GM18507 (cell line): ENCODE data around the gene GPR27.

Experiments used
- DNase-seq: peaks from one replicate; pipeline ENCODE4 v3.0.0; 2011; ENCODE audit warnings: low read depth; ENCODE audit not compliant: insufficient read length; ENCODE audit errors: extremely low spot score
- FAIRE-seq: peaks from 2 replicates; lab custom pipeline; 2011; peaks lifted over from hg19 to GRCh38; lab: Jason Lieb, UNC

Gene GPR27

DNA sequence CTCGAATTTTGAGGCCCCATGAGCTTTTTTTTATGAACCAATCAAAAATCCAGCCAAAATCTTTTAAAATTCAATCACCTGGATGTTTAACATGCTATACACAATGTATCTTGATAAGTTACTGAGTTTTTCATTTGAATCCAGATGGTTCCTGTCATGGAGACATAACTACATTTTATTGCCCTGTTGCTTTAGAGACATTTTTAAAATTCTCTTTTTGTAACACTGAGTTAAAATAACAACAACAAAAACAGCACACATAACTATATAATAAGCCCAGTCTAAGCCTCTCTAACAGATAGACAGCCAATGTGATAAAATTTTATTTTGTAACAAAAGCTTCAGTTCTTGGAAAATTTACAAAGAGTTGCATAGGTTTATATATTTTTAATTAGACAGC is 29.5 kb downstream of the GPR27 start:
- no peak for DNase-seq
- FAIRE-seq: no peak

DNA sequence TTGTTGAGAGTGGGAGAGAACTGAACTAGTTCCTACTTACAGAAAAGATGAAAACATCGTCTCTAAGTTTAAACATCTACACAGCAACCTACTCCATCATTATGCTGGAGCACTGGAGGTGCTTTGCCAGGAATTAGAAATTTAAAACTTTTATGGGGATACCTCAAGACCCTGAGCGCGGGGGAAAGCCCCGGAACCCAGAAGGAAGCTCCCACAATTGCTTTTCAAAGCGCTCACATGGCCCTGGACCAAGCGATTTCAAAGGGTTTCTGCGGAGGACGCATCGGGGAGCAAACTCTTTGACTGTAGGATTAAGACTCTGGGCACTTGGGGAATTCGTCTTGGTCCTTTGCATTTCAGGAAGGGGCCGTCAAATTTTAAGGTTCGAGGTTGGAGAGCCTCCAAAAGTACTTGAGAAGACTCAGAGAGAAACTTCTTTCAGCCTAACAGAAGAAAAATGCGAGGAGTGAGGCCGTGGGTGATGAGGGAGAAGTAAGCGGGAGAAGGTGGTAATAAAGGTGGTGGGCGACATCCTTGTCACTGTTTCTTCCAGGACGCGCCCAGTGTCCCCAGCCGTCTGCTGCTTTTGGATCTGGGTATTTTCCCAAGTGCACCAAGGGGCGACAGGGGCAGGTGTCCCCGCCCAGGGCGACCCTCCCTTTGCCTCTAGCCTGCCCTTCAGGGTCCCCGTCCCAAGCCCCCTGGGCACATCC is 30.7 kb downstream of the GPR27 start:
- DNase-seq (no peak), FAIRE-seq (no peak)

DNA sequence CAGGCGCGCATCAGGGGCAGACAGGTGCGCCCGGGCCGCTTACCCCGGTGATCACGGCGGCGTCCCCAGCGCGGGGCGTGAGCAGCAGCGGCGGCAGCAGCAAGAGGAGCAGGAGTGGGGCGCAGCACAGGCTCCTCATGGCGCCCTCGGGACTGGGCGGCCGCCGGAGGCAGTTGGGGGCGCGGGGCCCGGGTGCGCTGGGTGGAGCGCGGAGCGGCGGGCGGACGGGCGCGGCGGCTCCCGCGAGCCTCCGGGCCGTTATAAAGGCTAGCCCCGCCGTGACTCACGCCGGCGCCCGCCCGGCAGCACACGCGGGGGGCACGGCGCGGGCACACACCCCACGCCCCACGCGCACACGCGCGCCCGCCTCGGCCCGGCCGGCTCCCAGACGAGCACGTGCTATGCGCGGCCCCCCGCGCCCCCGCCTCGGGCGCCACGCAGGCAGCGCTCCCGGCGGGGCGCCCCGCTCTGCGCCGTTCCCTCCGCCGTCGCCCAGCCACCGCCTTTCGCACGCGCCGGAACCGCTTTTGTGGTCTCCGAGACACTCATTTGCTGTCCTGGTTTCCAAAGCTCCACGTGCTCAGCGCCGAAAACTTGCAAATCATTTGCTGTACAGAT is 31.4 kb downstream of the GPR27 start, which contains the start of gene PROK2:
Gene PROK2 (minus strand): TSS at position 235 of the 618 bp plus-strand sequence. CDS start 96 bp downstream, at position 139.
- DNase-seq (no peak), FAIRE-seq (no peak)

DNA sequence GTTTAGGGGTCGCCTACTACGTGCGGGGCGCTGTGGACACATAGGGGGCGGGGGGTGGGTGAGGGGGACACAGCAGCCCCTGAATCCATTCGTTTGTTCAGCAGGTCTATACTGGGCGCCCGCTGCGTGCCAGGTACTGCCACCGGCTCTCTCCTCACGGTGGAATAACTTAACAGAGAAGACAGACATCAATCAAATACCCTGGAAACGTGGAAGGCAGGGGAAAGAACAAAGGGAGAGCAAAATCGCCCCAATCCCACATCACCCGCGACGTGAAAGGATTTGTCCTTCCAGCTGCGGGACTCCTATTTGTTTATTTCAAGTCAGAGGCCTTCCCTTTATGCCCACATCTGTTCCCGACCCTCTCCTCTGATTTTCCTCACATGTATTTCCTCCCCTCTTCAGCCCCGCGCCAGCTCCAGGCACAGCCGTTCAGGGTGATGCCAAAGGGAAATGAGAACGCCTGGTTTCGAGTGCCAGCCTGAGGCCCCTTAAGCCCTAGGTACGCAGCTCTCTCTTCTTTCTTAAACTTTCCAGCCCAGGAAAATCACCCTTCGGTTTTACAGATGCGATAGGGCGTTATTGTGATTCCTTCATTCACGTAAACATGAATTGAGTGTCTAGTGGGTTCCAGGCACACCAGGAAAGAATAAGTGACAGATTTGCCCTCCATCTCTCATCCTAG is 32.0 kb downstream of the GPR27 start:
- DNase-seq: no peak

DNA sequence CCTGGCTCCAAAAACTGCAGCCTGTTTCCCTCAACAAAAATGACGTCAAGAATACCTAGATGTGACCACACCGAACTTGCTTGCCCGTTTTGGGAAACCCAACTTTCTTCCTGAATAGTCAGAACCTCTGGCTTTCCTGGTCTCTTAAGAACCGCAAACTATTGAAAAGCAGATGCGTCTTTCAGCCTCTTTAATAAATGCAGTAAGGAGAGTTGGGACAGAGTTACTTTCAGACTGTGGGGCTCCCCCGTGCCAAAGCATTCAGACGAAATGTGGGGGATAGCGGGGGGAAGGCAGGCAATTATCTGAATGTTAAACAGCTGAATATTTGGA is 32.5 kb downstream of the GPR27 start:
- FAIRE-seq (no peak), DNase-seq (no peak)

More for the DNA sequence above, 32.0 kb downstream of the GPR27 start:
- FAIRE-seq: no peak

DNA sequence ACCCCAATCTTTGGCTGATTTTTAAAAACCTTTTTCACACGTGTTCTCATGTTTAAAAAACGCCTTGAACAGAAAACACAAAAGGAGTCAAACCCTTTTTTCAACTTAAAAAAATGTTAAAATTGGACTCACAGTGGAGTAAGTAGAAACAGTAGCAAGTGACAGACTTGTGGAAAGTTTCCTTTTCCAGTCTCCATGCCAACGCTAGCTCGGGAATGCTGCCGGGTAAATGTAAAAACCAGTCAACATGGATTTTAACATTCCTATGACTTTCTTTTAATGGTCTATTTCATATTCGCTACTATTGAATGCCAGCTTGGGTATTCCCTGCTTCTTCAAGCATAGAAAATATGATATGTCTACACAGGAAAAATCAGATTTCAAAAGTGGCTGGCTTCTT is 32.9 kb downstream of the GPR27 start:
- DNase-seq (no peak), FAIRE-seq (no peak)

DNA sequence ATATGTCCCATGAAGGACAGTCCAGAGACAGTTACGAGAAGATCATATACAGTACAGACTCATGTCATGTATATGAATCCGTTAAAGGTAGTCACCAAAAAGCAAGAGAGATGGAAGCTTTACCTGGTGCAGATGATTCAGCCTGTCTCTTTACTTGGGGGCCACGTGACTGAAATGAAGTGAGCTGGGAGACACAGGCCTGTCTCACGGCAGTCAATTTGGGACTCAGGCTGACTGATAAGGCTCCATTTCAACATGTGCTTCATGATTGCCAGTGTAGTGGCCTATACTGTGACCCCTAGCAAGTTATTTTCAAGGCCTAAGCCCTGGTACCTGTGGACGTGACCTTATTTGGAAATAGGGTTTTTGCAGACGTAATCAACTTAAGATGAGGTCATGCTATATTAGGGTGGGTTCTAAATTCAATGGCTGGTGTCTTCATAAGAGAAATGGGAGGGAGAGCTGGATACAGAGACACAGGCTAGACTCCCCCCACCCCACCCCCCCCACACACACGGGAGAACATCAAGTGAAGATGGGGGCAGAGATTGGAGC is 34.3 kb downstream of the GPR27 start:
- DNase-seq (no peak), FAIRE-seq (no peak)

DNA sequence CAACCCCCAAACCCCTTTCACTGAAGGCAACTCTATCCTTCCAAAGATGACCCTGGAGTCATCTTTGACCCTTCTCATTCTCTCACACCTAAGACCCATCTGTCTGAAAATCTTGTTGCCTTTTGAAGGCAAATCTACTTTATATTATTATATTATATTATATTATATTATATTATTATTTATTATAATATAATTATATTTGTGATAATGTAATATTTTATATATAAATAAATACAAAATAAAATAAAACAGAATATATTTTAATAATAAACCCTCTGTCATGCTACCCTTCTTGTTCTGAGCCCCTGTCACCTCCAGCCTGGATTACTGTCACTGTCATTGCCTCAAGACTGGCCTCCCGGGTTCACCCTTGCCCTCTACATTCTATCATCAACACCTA is 36.3 kb downstream of the GPR27 start:
- DNase-seq (no peak), FAIRE-seq (no peak)

DNA sequence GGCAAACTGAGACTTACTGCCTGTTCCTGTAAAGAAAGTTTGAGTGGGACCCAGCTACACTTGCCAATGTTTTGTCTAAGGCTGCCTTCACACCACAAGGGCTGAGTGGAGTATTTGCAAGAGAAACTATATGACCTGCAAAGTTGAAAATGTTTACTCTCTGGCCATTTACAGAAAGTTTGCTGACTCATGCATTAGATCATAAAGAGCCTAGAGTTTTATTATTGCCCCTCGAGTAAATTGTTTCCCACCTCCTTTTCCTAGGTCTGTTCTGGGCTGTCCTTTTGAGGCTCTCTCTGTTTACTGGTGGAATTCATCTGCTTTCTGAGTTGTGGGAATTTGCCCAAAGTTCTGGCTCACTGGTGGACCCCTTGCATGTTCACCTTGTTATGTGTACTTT is 38.0 kb downstream of the GPR27 start:
- FAIRE-seq: no peak
- no peak for DNase-seq

DNA sequence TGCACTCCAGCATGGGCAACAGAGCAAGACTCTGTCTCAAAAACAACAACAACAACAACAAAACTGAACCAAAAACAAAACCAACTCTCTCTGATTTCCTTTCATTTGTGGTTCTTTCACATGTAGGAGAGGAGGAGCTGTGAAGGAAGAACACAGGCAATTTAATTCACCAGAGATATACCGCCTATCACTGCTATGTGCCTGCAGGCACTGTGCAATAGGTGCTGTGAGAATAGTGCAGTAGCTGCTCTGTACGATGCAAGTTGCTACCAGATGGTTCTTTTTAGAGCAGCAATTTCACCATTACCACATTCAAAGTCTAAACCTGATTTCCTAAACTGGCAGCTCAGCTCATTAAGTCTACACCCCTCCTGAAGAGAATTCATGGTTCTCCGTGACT is 42.6 kb downstream of the GPR27 start:
- no peak for DNase-seq
- FAIRE-seq: no peak

DNA sequence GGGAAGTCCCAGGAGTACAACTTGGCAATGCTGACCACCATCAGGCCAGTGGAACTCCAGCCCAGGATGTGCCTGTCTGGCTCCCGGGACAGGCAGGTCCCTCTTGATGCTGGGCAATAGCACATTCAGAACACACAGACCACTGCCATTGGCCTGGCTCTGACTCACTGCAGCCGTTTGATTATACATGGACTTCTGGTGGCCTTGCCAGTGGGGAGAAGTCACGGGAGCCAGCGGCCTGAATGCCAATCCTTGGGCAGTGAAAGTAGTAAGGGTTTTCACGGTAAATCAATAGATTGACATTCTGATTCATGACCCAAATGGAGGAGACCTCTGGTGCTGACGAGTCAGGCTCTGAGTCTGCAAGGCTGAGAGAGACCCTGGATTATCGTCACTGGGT is 43.8 kb downstream of the GPR27 start:
- DNase-seq (no peak), FAIRE-seq (no peak)

DNA sequence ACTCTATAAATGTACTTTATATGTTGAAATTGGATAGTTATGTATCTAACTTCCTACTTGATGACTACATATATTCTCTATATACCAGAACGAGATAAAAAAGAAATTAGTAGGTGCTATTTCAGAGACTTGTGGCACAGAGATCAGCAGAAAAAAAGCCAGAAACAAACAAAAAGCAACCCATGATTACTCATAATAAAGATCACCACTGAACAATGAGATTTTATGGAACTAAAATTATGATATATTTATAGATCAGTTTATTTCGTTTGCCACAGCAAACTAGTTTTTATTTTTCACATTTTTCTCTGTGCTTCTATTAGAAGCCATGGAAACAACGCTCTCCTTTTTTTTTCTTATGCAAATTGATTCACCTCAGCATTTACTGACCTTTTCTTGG is 46.4 kb downstream of the GPR27 start:
- DNase-seq: no peak
- FAIRE-seq: no peak

DNA sequence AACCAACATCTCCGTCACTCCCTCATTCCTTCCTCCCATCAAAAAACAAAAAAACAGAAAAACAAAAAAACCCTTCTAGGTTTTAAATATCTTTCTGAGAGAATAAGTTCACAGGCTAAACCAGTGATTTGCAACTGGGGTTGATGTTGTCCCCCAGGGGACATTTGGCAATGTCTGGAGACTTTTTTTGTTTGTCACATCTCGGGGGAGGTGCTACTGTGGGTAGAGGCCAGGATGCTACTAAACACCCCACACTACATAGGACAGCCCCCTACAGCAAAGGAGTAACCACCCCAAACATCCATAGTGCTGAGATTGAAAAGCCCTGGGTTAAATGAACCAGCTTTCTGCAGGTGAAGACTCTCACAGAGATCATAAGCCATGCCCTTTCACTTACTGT is 48.3 kb downstream of the GPR27 start:
- DNase-seq: no peak
- no peak for FAIRE-seq

DNA sequence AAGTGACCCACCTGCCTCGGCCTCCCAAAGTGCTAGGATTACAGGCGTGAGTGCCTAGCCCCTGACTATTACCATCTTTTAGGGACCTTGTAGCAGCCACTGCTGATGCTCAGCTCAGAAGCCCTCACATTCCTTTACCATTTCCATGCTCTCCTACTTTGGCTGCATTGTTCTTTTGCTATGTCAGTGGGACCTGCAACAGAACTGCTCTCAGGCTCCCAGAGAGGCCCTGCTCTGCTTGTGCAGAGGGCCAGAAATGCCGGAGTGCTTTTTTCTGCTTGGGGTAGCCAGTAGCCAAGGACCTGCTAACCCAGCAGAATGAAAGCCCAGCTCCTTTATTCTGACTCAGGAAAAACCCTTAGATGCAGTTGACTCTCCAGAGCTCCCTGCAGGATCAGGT is 49.6 kb downstream of the GPR27 start:
- FAIRE-seq (no peak), DNase-seq (no peak)

DNA sequence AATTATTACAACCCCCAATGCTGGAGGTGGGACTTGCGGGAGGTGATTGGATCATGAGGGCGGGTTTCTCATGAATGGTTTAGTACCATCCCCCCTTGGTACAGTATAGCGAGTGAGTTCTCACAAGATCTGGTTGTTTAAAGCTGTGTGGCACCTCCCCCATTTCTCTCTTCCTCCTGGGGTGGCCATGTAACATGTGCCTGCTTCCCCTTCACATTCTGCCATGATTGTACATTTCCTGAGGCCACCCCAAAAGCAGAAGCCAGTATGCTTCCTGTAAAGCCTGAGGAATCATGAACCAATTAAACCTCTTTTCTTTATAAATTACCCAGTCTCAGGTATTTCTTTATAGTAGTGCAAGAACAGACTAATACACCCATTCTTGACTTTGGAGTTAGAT is 51.5 kb downstream of the GPR27 start:
- no peak for FAIRE-seq
- no peak for DNase-seq

DNA sequence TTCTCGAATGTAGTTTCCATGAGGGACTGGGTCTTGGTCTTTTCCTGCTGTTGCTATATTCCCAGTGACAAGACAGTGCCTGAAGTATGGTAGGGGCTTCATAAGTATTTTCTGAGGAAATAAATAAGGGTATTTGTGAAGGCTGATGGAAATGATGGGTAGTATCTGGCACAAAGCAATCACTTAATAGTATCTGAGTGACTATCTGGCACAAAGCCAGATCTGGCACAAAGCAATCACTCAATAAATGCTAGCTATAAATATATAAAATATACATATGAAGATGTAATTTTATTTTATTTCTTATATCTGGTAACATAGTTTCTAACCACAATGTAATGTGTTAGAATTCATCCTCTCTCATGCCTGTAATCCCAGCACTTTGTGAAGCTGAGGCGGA is 52.0 kb downstream of the GPR27 start:
- FAIRE-seq: no peak
- DNase-seq: no peak
